ENCODE data around the gene ASIC4.
A peak's percentile ranks its signal among the peaks of the same experiment; 100 is the strongest.

ASIC4 gene

DNA sequence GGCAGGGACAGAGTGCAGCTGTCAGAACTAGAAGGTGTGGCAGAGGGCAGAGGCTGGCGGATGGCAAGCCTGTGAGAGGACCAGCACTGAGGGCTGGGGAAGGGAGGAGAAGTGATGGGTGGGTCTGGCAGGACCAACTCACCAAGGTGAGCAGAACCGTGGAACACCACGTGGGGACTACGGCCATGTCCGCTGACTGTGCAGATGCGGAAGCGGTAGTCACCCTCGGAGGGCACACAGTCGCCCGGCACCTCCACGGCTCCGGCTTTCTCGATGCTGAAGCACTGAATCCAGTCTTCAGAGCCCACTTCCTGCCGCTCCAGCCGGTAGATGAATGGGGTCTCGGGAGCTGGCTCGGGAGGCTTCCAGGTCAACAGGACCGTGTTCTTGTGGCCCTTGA, 52.8 kb downstream of the ASIC4 start:
- H3K27me3 ChIP-seq (ENCODE audit: control insufficient read depth, insufficient read depth, low read length), result peaks cover 17% of the 10 kb centered on the region
- no peak overlapping the region for H3K9ac ChIP-seq (ENCODE audit: low read length)
- no peaks in the 10 kb centered on the region for H3K9me3 ChIP-seq (ENCODE audit: control insufficient read depth, low read length)
- H3K36me3 ChIP-seq (ENCODE audit: control insufficient read depth, insufficient read depth, low read length), result no peaks in the 10 kb centered on the region
- H3K4me1 ChIP-seq (ENCODE audit: control insufficient read depth, insufficient read depth, low read length), result peaks cover 7% of the 10 kb centered on the region
- H3K4me3 ChIP-seq (ENCODE audit: low read length), result no peak overlapping the region

DNA sequence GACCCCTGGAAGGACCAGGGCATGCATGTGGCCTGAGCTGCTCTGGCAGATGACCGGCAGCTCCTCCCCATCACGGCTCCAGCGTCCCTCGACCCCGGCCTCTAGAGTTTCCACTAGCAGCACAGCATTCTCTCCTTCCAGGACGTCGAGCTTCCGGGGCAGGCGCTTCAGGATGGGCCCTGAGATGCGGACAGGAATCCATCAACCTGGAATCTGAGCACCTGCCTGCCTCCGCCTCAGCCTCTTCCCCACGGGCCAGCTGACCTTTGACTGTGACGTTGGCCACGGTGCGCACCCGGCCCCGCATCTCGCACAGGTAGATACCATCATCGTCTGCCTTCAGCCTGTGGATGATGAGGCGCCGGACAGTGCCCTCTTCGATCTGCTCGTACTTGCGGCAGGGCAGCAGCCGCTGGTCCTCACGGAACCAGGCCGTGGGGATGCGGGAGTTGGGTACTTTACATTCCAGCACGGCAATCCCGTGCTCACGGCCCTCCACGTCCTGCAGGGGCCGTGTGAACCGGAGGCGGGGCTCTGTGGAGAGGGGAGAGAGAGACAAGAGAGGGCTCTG, 53.6 kb downstream of the ASIC4 start:
- H3K27me3 ChIP-seq (ENCODE audit: control insufficient read depth, insufficient read depth, low read length), result peaks cover 25% of the 10 kb centered on the region

GRCh38 chr2:219569041-219569440, 54.8 kb downstream of the ASIC4 start:
- no peak overlapping the region for H3K9ac ChIP-seq (ENCODE audit: low read length)
- H3K27me3 ChIP-seq (ENCODE audit: control insufficient read depth, insufficient read depth, low read length), result peaks cover 28% of the 10 kb centered on the region
- H3K4me1 ChIP-seq (ENCODE audit: control insufficient read depth, insufficient read depth, low read length), result peaks cover 7% of the 10 kb centered on the region
- H3K9me3 ChIP-seq (ENCODE audit: control insufficient read depth, low read length), result no peaks in the 10 kb centered on the region
- H3K4me3 ChIP-seq (ENCODE audit: low read length), result no peak overlapping the region
- H3K36me3 ChIP-seq (ENCODE audit: control insufficient read depth, insufficient read depth, low read length), result no peaks in the 10 kb centered on the region

More for the DNA sequence above, 53.6 kb downstream of the ASIC4 start:
- H3K9me3 ChIP-seq (ENCODE audit: control insufficient read depth, low read length), result no peaks in the 10 kb centered on the region
- H3K4me3 ChIP-seq (ENCODE audit: low read length), result no peak overlapping the region
- no peak overlapping the region for H3K9ac ChIP-seq (ENCODE audit: low read length)
- no peaks in the 10 kb centered on the region for H3K36me3 ChIP-seq (ENCODE audit: control insufficient read depth, insufficient read depth, low read length)
- peaks cover 7% of the 10 kb centered on the region for H3K4me1 ChIP-seq (ENCODE audit: control insufficient read depth, insufficient read depth, low read length)

DNA sequence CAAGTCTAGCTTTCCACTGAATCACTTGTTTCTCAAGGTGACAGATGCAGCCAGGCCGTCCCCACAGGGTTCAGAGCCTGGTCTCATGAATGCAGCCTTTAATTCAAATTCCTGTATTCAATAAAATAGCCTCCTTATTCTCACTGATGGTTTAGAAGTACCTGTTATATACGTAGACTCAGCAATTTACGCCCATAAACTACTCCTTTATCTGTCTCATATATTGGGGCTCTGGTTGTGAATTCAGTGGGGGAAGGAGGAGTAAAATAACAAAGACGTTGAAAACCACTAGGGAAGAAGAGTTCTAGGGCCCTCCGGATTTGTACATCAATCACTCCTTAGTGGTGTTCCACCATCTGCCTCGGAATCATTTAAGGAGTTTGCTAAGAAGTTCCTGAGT, 55.4 kb downstream of the ASIC4 start:
- Histone ChIP-seq H3K4me1 (ENCODE audit: control insufficient read depth, insufficient read depth, low read length) (peaks cover 7% of the 10 kb centered on the region), H3K9me3 (ENCODE audit: control insufficient read depth, low read length) (no peaks in the 10 kb centered on the region), H3K36me3 (ENCODE audit: control insufficient read depth, insufficient read depth, low read length) (no peaks in the 10 kb centered on the region), H3K27me3 (ENCODE audit: control insufficient read depth, insufficient read depth, low read length) (peaks cover 28% of the 10 kb centered on the region), H3K4me3 (ENCODE audit: low read length) (no peak overlapping the region), H3K9ac (ENCODE audit: low read length) (no peak overlapping the region)

DNA sequence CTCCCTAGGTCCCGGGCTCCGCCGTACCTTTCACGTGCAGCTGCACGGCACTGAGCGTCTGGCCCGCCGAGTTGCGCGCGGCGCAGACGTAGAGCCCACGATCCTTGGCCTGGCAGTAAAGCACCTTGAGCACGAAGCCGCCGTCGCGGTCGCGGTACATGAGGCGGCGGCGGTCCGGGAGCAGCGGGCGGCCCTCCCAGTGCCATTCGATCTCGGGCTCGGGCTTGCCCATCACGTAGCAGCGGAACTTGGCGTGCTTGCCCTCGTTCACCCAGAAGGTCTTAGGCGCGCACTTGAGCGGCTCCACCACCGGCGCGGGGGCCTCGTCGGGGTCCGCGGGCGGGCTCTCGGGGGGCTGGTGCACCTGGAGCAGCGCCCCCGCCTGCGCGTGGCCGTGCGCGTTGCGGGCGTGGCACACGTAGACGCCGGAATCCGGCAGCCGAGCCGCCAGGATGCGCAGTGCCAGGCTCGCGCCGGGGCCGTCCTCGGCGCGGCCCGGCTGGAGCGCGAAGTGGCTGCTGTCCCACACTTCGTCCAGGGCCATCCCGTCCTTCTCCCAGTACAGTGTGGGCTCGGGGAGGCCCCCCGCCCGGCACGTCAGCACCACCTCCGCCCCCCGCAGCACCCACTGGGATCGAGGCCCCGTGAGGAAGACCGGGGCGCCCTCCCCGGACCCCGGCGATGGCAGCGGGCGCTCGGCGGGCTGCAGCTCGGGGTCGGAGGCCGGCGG, 56.1 kb downstream of the ASIC4 start:
- Histone ChIP-seq H3K4me3 (ENCODE audit: low read length) (no peak overlapping the region), H3K27me3 (ENCODE audit: control insufficient read depth, insufficient read depth, low read length) (peaks cover 33% of the 10 kb centered on the region), H3K36me3 (ENCODE audit: control insufficient read depth, insufficient read depth, low read length) (no peaks in the 10 kb centered on the region), H3K9me3 (ENCODE audit: control insufficient read depth, low read length) (no peaks in the 10 kb centered on the region), H3K9ac (ENCODE audit: low read length) (peak overlapping the region; percentile 28), H3K4me1 (ENCODE audit: control insufficient read depth, insufficient read depth, low read length) (peaks cover 7% of the 10 kb centered on the region)

GRCh38 chr2:219570924-219571310, 56.6 kb downstream of the ASIC4 start:
- Histone ChIP-seq H3K27me3 (ENCODE audit: control insufficient read depth, insufficient read depth, low read length) (peaks cover 36% of the 10 kb centered on the region), H3K36me3 (ENCODE audit: control insufficient read depth, insufficient read depth, low read length) (no peaks in the 10 kb centered on the region), H3K9ac (ENCODE audit: low read length) (peak overlapping the region; percentile 28), H3K9me3 (ENCODE audit: control insufficient read depth, low read length) (no peaks in the 10 kb centered on the region), H3K4me1 (ENCODE audit: control insufficient read depth, insufficient read depth, low read length) (peaks cover 7% of the 10 kb centered on the region), H3K4me3 (ENCODE audit: low read length) (no peak overlapping the region)

DNA sequence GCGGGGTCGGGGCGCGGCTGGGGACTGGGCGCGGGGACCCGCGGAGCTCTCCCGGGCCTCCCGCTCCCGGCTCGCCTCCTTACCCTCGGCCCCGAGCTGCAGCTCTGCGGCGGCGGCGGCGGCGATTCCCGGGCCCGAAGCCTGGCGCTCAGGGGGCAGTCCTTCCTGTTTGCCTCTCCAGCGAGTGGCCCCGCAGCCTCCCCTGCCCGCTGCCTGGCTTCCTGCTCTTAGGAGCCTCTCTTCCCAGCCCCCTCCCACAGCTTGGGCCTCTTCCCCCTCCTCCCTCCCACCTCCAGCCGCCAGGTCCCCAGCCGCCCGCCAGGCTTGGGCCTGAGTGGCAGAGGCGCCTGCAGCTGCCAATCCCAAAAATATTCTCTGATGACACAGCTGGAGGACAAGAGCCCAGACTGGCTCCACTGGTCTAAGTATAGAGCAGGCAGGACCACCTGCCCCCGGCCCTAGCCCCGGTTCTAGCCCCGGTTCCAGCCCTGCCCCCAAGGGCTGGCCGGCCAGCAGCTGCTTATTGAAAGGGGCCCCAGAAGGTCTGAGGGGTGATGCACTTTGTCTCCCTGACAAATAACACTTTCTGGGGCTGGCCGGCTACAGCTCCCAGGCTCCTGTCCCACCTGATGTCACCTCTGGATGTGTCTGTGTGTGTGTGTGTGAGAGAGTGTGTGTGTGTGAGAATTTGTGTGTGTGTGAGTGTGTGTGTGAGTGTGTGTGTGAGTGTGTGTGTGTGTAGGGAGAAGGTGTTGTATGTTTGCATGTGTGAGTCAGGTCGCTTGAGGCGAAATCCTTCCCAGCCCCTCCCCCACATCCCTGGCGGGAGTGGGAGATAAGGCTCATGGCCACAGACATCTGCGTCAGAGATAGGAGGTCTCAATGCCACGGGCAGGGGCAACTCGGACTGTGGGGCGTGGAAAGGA, 57.3 kb downstream of the ASIC4 start, which contains the start of gene OBSL1:
Gene OBSL1 (minus strand): TSS at position 229 of the 926 bp plus-strand sequence. CDS start 307 bp downstream, outside the sequence.
- H3K4me1 ChIP-seq (ENCODE audit: control insufficient read depth, insufficient read depth, low read length), result peaks cover 7% of the 10 kb centered on the region
- H3K27me3 ChIP-seq (ENCODE audit: control insufficient read depth, insufficient read depth, low read length), result peaks cover 36% of the 10 kb centered on the region
- H3K4me3 ChIP-seq (ENCODE audit: low read length), result no peak within 1 kb of the TSS

DNA sequence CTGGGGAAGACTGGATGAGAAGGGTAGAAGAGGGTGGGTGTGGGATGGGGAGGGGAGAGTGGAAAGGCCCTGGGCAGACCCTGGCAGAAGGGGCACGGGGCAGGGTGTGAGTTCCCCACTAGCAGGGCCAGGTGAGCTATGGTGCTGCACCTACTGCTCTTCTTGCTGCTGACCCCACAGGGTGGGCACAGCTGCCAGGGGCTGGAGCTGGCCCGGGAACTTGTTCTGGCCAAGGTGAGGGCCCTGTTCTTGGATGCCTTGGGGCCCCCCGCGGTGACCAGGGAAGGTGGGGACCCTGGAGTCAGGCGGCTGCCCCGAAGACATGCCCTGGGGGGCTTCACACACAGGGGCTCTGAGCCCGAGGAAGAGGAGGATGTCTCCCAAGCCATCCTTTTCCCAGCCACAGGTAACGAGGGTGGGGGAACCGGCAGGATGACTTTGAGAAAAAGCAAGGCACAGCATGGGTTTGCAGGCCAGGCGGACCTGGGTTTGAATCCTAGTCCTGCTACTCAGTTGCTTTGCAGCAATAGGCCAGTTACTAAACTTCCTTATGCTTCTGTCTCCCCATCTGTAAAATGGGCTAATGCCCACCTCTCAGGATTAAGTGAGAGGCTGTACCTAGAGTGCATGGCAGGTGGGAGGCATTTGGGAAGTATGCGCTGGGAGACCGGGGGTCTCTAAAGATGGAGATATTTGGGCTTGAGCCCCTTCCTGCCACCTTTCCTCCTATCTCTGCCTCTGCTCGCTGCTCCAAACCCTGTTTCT, 58.1 kb downstream of the ASIC4 start, which contains the start of gene INHA:
Gene INHA (plus strand): TSS at position 74 of the 765 bp plus-strand sequence. CDS start 65 bp downstream, at position 139.
- Histone ChIP-seq H3K4me1 (ENCODE audit: control insufficient read depth, insufficient read depth, low read length) (peaks cover 7% of the 10 kb centered on the region), H3K4me3 (ENCODE audit: low read length) (no peak within 1 kb of the TSS), H3K36me3 (ENCODE audit: control insufficient read depth, insufficient read depth, low read length) (no peaks in the 10 kb centered on the region), H3K9ac (ENCODE audit: low read length) (peak within 1 kb of the TSS; percentile 59), H3K27me3 (ENCODE audit: control insufficient read depth, insufficient read depth, low read length) (peaks cover 44% of the 10 kb centered on the region), H3K9me3 (ENCODE audit: control insufficient read depth, low read length) (no peaks in the 10 kb centered on the region)

More for the DNA sequence above, 57.3 kb downstream of the ASIC4 start, which contains the start of gene OBSL1:
- peak within 1 kb of the TSS; percentile 59 for H3K9ac ChIP-seq (ENCODE audit: low read length)
- no peaks in the 10 kb centered on the region for H3K36me3 ChIP-seq (ENCODE audit: control insufficient read depth, insufficient read depth, low read length)
- no peaks in the 10 kb centered on the region for H3K9me3 ChIP-seq (ENCODE audit: control insufficient read depth, low read length)

DNA sequence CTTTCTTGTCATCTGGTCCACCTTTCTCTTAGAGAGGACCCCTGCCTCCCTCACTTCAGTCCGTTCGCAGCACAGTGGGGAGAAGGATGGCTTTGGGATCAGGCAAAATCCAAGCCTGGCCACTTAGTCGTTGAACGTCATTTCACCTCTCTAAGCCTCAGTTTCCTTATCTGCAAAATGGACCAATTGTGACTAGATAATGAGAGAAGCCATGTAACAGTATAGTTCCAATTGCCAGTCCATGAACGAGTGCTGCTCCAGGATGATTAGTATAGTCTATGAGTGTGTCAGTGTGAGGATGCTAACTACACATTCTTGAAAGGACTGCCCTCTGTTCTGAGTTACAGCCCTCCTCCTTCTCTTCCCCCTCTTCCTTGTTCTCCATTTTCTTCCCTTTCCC, 58.9 kb downstream of the ASIC4 start:
- Histone ChIP-seq H3K4me1 (ENCODE audit: control insufficient read depth, insufficient read depth, low read length) (peaks cover 7% of the 10 kb centered on the region), H3K27me3 (ENCODE audit: control insufficient read depth, insufficient read depth, low read length) (peaks cover 45% of the 10 kb centered on the region), H3K4me3 (ENCODE audit: low read length) (no peak overlapping the region), H3K36me3 (ENCODE audit: control insufficient read depth, insufficient read depth, low read length) (no peaks in the 10 kb centered on the region), H3K9me3 (ENCODE audit: control insufficient read depth, low read length) (no peaks in the 10 kb centered on the region), H3K9ac (ENCODE audit: low read length) (no peak overlapping the region)

GRCh38 chr2:219574484-219575311, 60.4 kb downstream of the ASIC4 start:
- no peak overlapping the region for H3K4me3 ChIP-seq (ENCODE audit: low read length)
- H3K4me1 ChIP-seq (ENCODE audit: control insufficient read depth, insufficient read depth, low read length), result peaks cover 7% of the 10 kb centered on the region
- H3K9ac ChIP-seq (ENCODE audit: low read length), result no peak overlapping the region
- H3K36me3 ChIP-seq (ENCODE audit: control insufficient read depth, insufficient read depth, low read length), result no peaks in the 10 kb centered on the region
- no peaks in the 10 kb centered on the region for H3K9me3 ChIP-seq (ENCODE audit: control insufficient read depth, low read length)
- peaks cover 41% of the 10 kb centered on the region for H3K27me3 ChIP-seq (ENCODE audit: control insufficient read depth, insufficient read depth, low read length)
